CD4-positive, alpha-beta T cell treated with Interleukin-21 for 1 hour (primary cell): ENCODE results near the gene HOXA2.

Source experiments
- DNase-seq: peaks from one replicate; pipeline ENCODE4 v3.0.0-alpha.2; 2020

HOXA2 gene

GRCh38 chr7:27102581-27103442, at the start of gene HOXA2:
Gene HOXA2 (minus strand): TSS chr7:27102683. CDS start chr7:27102500, 183 bp downstream.
- no peak for DNase-seq

GRCh38 chr7:27151341-27151930, 49.0 kb upstream of the HOXA2 start:
- DNase-seq: no peak

GRCh38 chr7:27150568-27151340, 48.3 kb upstream of the HOXA2 start:
- DNase-seq: peak; percentile 68

- DNase-seq: no peak
Measured at GRCh38 chr7:27149842-27150567, 47.5 kb upstream of the HOXA2 start.

GRCh38 chr7:27148756-27149641, 46.5 kb upstream of the HOXA2 start:
- no peak for DNase-seq

GRCh38 chr7:27148031-27148755, 45.7 kb upstream of the HOXA2 start:
- DNase-seq: no peak

DNA sequence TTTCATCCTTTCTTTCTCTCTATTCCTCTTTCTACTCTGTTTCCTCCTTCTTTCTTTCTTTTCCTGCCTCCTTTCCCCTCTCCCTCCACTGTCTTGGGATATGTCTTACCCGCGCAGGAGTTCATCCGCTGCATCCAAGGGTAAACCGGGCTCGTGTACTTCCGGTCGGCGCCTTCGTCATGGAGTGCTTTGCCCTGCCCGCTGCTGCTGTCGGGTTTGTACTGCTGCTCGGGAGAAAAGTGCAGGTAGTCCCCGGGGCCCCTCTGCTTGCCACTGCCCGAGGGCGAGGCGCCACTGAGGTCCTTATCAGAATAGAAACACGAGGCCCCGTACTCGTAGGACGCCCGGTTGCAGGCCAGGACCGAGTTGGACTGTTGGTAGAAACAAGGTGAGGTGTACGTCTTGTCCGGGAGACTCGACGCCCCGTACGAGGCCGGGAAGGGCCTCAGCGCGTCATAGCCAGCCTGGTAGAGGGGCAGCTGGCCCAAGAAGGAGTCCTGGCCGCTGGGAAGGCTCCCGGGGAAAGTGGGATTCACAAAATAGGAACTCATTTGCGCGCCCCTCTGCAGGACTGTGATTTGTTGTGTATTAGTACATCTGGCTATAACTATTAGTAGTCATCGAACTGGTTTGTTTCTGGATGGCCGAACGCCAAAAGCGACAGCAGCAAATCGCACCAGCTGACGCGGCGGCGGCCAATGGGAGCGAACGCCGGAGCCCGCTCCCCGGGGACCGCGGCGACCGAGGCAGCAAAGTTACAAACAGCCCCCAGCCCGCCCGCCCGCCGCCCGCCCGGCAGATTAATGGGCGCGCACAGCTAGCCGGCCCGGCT, 44.9 kb upstream of the HOXA2 start, which contains the start of gene HOXA6:
HOXA6 (minus strand) TSS at position 576 of the 832 bp plus-strand sequence; CDS start at position 551, 25 bp downstream.
- no peak for DNase-seq

GRCh38 chr7:27146491-27147198, 44.2 kb upstream of the HOXA2 start:
- no peak for DNase-seq

DNA sequence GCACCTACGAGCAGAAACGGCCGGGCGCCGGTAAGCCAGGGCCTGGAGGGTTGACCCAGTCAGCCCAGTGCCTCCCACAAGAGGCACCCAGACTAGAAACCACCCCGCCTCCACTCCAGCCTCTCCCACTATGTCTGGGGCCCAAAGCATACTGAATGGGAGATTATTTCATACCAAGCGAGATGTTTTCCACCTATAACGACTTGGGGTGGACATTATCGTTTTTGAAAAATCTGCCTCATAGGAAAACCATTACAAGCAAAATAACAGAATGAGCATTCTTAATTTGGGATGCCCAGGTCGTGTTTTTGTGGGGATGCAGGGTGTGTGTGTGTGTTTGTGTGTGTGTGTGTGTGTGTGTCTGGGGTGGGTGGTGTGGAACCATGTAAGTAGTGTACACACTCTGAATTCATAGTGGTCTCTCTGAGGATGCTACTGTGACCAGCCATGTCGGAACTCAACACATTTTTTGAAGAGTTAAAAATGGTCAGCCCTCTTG, 43.5 kb upstream of the HOXA2 start:
- no peak for DNase-seq

- DNase-seq: no peak
Measured at GRCh38 chr7:27145165-27145913, 42.9 kb upstream of the HOXA2 start.

- DNase-seq: no peak
Measured at GRCh38 chr7:27144781-27145164, 42.3 kb upstream of the HOXA2 start.

- DNase-seq: no peak
Measured at GRCh38 chr7:27143950-27144780, 41.7 kb upstream of the HOXA2 start.

- DNase-seq: no peak
Measured at GRCh38 chr7:27143023-27143949, 40.8 kb upstream of the HOXA2 start, which contains the start of gene HOXA5. Gene HOXA5 (minus strand): TSS chr7:27143681. CDS start chr7:27143607, 74 bp downstream.

- DNase-seq: no peak
Measured at GRCh38 chr7:27142580-27143022, 40.1 kb upstream of the HOXA2 start.

- DNase-seq: no peak
Measured at GRCh38 chr7:27141923-27142579, 39.6 kb upstream of the HOXA2 start.
